ENCODE results near the gene ARFGEF2. TPM values are rescaled to one million over a fixed set of nuclear protein-coding genes. Genes with fewer than 3 reads are reported as not detected.

ARFGEF2 gene
- total RNA-seq, 1 donor from 2014 or later: 32.5 TPM

DNA sequence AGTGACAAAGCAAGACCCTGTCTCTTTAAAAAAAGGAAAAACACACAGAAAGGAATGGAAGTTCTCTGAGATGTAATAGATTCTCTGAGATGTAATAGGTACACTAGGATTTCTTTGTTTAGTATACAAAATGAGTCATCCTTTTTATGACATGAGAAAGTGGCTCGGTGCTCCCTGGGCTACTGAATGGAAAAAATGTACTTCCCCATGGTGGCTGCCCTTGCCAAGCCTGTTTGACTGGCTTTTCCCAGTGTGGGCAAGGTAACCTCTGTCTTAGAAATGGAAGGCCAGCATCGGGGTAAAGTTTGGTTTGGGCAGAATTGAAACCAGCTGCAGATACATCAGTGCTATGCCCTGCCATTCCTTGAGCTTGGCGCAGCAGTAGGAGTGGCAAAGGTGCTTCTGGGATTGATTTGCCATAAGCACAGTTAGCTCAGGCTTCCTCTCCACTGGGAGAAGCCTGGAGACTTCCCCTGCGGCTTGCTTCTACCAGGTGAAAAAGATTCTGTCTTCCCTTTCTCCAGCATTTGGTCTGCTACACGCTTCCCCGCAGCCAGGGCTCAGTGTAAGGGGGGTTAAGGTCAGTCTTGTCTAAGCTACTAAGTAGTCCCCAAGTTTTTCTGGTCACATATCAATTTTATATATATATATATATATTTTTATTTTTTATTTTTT lies 24.5 kb downstream of the ARFGEF2 start:
- Mint-ChIP-seq H3K27me3 (ENCODE audit: unreplicated experiment) (no peaks in the 10 kb centered on the region), H3K36me3 (ENCODE audit: unreplicated experiment) (peaks cover 15% of the 10 kb centered on the region), H3K4me1 (ENCODE audit: unreplicated experiment) (peaks cover 6% of the 10 kb centered on the region), H3K27ac (ENCODE audit: unreplicated experiment) (no peak overlapping the region), H3K9me3 (ENCODE audit: unreplicated experiment) (no peaks in the 10 kb centered on the region), H3K4me3 (ENCODE audit: unreplicated experiment) (no peak overlapping the region)
- TF ChIP-seq, protein P1, sequence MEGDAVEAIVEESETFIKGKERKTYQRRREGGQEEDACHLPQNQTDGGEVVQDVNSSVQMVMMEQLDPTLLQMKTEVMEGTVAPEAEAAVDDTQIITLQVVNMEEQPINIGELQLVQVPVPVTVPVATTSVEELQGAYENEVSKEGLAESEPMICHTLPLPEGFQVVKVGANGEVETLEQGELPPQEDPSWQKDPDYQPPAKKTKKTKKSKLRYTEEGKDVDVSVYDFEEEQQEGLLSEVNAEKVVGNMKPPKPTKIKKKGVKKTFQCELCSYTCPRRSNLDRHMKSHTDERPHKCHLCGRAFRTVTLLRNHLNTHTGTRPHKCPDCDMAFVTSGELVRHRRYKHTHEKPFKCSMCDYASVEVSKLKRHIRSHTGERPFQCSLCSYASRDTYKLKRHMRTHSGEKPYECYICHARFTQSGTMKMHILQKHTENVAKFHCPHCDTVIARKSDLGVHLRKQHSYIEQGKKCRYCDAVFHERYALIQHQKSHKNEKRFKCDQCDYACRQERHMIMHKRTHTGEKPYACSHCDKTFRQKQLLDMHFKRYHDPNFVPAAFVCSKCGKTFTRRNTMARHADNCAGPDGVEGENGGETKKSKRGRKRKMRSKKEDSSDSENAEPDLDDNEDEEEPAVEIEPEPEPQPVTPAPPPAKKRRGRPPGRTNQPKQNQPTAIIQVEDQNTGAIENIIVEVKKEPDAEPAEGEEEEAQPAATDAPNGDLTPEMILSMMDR (IDR thresholded peaks at IDR 0.05): no peak
- no peak for DNase-seq (ENCODE audit: extremely low spot score, unreplicated experiment)

DNA sequence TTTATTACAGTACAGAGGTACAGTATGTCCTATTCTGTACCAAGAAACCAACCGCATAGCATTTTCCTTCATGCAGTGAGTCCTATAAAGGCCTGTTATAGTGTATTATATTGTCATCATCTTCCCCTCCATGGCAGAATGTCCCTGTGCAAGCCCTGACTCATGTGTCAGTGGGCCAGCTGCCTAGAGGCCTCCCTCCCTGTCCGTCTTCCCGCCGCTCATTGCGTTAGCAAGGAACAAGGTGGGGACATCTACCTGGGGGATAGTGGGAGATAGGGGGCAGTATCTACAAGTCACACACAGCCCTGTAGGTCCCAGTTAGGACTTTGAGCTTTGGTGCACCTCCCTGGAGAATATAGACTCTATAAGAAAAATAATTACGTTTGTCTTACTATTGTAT lies 27.1 kb downstream of the ARFGEF2 start:
- DNase-seq (ENCODE audit: extremely low spot score, unreplicated experiment): no peak
- H3K9me3 Mint-ChIP-seq (ENCODE audit: unreplicated experiment): no peaks in the 10 kb centered on the region
- TF ChIP-seq, protein P1 (IDR thresholded peaks at IDR 0.05): no peak
- no peaks in the 10 kb centered on the region for H3K4me1 Mint-ChIP-seq (ENCODE audit: unreplicated experiment)
- peaks cover 26% of the 10 kb centered on the region for H3K36me3 Mint-ChIP-seq (ENCODE audit: unreplicated experiment)
- no peak overlapping the region for H3K4me3 Mint-ChIP-seq (ENCODE audit: unreplicated experiment)
- H3K27ac Mint-ChIP-seq (ENCODE audit: unreplicated experiment): no peak overlapping the region
- no peaks in the 10 kb centered on the region for H3K27me3 Mint-ChIP-seq (ENCODE audit: unreplicated experiment)

DNA sequence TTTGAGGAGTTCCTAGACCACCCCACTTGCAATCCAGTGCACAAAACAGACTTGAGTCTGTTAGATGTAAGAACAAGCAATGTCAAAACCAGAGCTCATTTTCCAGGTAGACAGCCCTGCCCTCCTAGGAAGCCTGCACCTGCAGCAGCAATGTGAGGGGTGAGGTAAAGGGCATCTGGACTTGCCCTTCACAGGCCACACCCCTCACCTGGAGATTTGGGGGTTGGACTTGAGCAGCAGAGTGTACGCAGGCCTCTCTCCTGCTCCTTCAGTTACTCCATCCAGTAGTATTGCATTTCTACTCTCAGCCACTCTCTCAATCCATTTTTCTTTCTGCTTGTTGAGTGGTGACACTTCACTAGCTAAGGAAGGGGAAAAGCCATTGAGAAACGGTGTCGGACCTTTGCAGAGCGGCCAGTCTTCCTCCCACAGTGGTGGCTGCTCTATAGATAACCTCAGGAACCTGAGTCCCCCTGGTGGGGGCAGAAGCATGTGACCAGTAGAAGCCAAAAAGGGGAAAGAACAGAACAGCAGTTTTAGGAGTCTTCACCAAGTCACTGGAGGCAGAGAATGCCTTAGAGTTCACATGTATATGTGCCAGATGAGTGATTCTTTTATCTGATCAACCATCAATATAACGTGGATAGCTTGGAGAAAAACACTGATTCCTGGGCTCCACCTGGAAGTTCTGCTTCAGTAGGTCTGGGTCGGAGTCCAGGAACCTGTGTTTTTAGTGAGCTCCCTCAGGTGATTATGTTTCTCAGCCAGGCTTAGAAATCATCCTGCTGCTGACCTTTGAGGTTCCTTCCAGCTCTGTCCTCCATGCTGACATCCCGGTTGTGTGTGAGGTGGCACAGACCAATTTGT lies 28.0 kb downstream of the ARFGEF2 start:
- TF ChIP-seq, protein P1 (IDR thresholded peaks at IDR 0.05): no peak
- peaks cover 34% of the 10 kb centered on the region for H3K36me3 Mint-ChIP-seq (ENCODE audit: unreplicated experiment)
- no peak for DNase-seq (ENCODE audit: extremely low spot score, unreplicated experiment)
- no peak overlapping the region for H3K4me3 Mint-ChIP-seq (ENCODE audit: unreplicated experiment)
- no peaks in the 10 kb centered on the region for H3K27me3 Mint-ChIP-seq (ENCODE audit: unreplicated experiment)
- no peaks in the 10 kb centered on the region for H3K4me1 Mint-ChIP-seq (ENCODE audit: unreplicated experiment)
- no peaks in the 10 kb centered on the region for H3K9me3 Mint-ChIP-seq (ENCODE audit: unreplicated experiment)
- H3K27ac Mint-ChIP-seq (ENCODE audit: unreplicated experiment): no peak overlapping the region

DNA sequence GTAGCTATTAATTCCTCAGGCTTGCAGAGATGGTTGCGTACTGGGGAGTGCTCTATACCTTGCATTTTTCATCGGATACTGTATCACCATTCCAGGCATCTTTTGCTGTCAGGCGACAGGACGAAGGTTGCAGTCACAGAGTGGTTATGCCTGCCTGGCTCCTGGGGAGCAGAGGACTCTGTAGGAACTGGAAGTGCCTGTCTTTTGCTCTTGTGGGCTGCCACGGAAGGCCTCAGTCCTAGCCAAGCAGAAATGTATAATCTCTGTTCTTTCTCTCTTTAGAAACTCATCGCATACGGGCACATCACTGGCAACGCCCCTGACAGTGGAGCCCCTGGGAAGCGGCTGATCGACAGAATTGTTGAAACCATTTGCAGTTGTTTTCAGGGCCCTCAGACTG lies 29.5 kb downstream of the ARFGEF2 start:
- no peak overlapping the region for H3K4me3 Mint-ChIP-seq (ENCODE audit: unreplicated experiment)
- H3K36me3 Mint-ChIP-seq (ENCODE audit: unreplicated experiment): peaks cover 41% of the 10 kb centered on the region
- H3K27me3 Mint-ChIP-seq (ENCODE audit: unreplicated experiment): no peaks in the 10 kb centered on the region
- TF ChIP-seq, protein P1 (IDR thresholded peaks at IDR 0.05): no peak
- DNase-seq (ENCODE audit: extremely low spot score, unreplicated experiment): no peak
- H3K9me3 Mint-ChIP-seq (ENCODE audit: unreplicated experiment): no peaks in the 10 kb centered on the region
- no peak overlapping the region for H3K27ac Mint-ChIP-seq (ENCODE audit: unreplicated experiment)
- H3K4me1 Mint-ChIP-seq (ENCODE audit: unreplicated experiment): no peaks in the 10 kb centered on the region

DNA sequence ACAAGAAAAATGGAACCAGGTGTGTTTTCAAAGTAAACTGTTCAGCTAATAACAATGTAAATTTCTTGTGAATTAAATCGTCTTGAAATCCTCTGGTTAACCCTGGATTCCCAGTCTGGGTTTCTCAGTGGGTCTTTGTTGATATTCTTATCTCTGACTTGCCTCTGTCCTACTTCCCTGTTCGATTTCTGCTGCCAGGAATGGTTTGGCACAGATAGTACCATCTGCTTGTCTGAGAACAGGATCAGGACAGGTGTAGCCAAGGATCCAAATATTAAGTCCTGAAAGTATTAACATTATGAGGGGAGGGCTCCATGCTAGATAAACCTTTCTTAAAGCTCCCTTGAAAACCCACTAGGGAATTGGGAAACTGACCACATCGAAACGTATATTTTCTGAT lies 30.1 kb downstream of the ARFGEF2 start:
- Mint-ChIP-seq H3K9me3 (ENCODE audit: unreplicated experiment) (no peaks in the 10 kb centered on the region), H3K36me3 (ENCODE audit: unreplicated experiment) (peaks cover 43% of the 10 kb centered on the region), H3K4me3 (ENCODE audit: unreplicated experiment) (no peak overlapping the region), H3K4me1 (ENCODE audit: unreplicated experiment) (no peaks in the 10 kb centered on the region), H3K27ac (ENCODE audit: unreplicated experiment) (no peak overlapping the region), H3K27me3 (ENCODE audit: unreplicated experiment) (no peaks in the 10 kb centered on the region)
- DNase-seq (ENCODE audit: extremely low spot score, unreplicated experiment): no peak
- TF ChIP-seq, protein P1 (IDR thresholded peaks at IDR 0.05): no peak

Data from osteocyte (in vitro differentiated cells).